Pons (tissue), 1 donor: ENCODE results near the gene GPC6.
A peak's percentile ranks its signal among the peaks of the same experiment; 100 is the strongest.
"Not testable (repeated sequence)": the region's sequence is repeated elsewhere in the genome, so short reads cannot be mapped to it uniquely, and the experiment has no call there.

ENCODE experiments used
- DNase-seq: peaks from one replicate; pipeline ENCODE4 v3.0.0-alpha.2; 2016; ENCODE audit warnings: low spot score

GPC6 gene

DNA sequence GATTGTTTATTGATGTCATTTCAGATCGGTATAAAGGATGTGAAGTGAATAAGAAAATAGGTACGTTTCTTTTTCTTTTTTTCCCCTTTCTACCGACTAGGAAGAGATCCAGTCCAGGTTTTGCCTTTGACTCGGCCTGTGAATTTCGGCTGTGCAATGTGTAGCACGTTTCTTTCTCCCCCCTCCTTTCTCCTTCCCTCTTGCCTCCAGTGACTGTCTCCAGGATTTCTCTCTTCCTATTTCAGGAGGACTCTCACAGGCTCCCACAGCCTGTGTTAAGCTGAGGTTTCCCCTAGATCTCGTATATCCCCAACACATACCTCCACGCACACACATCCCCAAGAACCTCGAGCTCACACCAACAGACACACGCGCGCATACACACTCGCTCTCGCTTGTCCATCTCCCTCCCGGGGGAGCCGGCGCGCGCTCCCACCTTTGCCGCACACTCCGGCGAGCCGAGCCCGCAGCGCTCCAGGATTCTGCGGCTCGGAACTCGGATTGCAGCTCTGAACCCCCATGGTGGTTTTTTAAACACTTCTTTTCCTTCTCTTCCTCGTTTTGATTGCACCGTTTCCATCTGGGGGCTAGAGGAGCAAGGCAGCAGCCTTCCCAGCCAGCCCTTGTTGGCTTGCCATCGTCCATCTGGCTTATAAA, at the start of gene GPC6:
TSS of gene GPC6 (plus strand) at position 185 of the 657 bp plus-strand sequence.
- peak; percentile 52 for DNase-seq

DNA sequence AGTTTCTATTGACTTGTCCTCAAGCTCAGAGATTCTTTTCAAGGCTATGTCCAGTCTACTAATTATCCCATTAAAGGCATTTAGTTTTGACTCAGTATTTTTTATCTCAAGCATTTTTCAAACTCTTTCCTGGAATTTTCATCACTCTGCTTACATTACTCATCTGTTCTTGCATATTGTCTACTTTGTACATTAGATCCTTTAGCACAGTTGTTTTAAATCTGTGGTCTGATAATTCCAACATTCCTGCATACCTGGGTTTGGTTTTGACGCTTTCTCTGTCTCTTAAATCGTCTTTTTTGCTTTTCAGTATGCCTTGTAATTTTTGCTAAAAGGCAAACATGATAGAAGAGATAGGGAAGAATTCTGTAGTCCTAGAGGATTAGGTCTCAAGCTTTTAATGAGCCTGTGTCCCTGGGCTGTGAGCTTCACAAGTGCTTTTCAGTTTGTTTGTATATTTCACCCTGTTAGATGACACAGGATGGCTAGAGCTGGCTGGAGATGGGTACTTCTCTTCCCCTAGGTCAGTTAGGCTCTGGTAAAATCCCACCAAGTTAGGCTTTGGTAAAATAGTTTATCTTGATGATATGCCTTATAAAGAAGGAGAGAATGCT, 46.1 kb upstream of the GPC6 start:
- DNase-seq, result no peak

DNA sequence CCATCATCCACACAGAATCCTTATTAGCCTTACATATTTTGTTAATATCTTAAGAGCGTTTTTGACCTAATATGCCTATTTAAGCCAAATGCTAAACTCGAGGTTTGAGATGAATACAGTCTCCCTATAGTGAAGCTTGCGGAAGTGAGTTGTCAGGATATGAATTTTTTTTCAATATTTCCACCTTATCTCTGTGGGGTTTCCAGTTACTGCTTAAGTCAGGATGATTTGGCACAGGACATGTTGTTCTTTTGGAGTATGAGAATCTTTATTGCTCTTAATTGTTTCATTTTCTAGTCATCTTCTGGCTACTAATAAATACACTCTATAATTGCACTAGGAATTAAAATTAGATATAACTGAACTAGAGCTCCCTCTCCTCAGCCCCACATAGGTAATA, 44.2 kb upstream of the GPC6 start:
- no peak for DNase-seq

DNA sequence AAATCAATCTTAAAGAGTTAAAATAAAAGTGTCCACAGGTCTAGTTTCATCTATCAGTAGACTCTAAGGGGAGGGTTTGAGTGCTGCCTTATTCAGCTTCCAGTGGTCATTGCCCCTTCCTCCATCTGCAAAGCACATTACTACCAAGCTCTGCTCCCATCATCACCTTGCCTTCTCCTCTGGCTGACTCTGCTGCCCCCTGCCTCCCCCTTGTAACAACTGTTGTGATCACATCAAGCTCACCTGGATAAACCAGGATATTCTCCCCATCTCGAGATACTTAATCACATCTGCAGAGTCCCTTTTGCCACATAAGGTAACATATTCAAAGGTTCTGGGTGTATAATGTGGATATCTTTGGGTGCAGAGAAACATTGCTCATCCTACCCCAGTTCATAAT, 43.3 kb upstream of the GPC6 start:
- no peak for DNase-seq

DNA sequence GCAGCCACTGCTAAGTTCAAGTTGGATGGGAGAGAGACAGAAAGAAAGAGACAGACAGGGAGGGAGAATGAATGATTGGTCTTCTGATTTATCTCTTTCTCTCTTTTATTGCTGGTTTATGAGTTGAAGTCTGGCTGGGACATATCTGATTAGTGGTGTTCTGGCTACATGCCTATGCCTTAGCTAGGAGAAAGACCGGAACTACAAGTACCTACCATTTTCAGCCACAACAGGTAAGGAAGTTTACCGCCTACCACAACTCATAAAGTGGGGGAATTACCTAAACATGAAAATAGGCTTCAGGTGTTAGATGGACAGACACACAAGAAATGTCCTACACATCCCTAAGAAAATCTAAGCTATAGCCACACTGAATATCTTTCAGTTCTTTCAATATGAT, 36.6 kb upstream of the GPC6 start:
- DNase-seq, result no peak

DNA sequence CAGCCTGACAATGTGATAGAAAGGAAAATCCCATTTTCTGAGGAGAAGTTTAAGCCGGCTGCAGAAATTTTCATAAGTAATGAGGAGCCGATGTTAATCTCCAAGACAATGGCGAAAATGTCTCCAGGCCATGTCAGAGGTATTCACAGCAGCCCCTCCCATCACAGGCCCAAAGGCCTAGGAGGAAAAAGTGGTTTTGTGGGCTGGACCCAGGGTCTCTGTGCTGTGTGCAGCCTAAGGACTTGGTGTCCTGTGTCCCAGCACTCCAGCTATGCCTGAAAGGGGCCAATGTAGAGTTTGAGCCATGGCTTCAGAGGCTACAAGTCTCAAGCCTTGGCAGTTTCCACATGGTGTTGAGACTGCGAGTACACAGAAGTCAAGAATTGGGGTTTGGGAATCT, 32.9 kb upstream of the GPC6 start:
- DNase-seq, result no peak

DNA sequence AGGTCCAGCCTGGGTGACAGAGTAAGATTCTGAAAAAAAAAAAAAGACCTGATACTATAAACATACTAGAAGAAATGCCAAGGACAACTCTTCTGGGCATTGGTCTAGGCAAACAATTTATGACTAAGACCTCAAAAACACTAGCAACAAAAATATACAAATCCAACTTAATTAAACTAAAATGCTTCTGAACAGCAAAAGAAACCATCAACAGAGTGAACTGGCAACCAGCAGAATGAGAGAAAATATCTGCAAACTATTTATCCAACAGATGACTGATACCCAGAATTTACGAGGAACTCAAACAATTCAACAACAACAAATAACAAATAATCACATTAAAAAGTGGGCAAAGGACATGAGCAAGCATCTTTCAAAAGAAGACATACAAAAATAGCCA, 26.8 kb upstream of the GPC6 start:
- DNase-seq, result no peak

DNA sequence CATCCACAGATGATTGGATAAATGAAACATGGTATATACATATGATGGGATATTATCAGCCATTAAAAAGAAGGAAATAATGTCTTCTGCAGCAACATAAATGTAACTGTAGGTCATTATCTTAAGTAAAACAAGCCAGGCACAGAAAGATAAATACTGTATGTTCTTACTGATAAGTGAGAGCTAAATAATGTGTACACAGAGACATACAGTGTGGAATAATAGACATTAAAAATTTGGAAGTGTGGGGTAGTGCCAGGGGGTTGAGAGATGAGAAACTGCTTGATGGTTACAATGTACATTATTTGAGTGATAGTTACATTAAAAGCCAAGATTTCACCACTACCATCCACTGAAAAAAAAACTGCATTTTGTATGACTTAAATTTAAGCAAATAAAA, 26.0 kb upstream of the GPC6 start:
- no peak for DNase-seq

DNA sequence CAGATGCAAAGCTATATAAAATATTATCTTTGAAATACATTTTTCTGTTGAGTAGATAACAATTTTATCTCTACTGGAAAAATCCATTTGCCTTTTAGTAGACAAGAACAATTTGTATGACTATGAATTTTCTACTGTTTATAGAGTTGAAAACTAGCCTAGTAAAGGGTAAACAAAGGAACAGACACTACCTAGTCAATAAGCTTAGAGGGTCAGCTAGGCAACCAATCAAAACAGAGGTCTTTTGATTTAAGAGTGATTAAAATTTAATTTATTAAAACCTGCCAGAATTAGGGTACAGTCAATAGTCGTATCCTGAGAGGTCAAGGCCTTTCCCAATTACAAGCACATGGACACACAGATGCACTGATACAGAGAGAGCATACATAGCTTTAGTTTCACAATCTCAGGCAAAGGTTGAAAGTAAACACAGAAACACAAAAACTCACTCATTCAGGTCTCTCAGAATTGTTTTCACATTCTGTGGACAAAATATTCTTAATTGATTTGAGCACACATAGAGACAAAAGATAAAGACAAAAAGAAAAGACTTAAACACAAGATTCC, 24.5 kb upstream of the GPC6 start:
- DNase-seq, result no peak

DNA sequence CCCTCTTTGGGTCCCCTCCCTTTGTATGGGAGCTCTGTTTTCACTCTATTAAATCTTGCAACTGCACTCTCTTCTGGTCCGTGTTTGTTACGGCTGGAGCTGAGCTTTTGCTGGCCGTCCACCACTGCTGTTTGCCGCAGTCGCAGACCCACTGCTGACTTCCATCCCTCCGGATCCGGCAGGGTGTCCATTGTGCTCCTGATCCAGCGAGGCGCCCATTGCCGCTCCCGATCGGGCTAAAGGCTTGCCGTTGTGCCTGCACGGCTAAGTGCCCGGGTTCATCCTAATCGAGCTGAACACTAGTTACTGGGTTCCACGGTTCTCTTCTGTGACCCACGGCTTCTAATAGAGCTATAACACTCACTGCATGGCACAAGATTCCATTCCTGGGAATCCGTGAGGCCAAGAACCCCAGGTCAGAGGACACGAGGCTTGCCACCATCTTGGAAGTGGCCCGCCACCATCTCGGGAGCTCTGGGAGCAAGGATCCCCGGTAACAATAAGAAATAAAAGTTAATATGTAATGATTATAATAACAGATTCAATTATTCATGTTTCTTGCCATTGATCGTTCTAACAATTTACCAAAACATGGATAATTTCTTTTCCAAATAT, 19.7 kb upstream of the GPC6 start:
- DNase-seq, result not testable (repeated sequence)

DNA sequence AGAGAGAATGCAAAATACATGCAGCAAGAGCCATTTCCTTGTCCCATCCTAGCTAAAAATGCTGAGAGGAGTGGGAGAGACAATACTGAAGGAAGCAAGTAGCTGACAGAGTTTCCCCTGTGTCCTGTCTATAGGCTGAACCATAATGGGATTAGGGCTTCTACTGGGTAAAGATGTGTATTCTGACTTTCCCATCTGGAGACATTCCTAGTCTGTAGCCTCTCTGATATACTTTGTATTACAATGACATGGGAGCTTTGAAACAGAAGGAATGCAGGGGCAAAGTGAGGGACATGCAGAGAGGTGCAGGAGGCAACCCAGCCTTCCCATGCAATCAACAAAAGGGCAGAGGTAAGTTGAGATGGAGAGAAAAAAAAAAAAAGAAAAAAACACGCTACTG, 10.5 kb upstream of the GPC6 start:
- DNase-seq, result no peak

DNA sequence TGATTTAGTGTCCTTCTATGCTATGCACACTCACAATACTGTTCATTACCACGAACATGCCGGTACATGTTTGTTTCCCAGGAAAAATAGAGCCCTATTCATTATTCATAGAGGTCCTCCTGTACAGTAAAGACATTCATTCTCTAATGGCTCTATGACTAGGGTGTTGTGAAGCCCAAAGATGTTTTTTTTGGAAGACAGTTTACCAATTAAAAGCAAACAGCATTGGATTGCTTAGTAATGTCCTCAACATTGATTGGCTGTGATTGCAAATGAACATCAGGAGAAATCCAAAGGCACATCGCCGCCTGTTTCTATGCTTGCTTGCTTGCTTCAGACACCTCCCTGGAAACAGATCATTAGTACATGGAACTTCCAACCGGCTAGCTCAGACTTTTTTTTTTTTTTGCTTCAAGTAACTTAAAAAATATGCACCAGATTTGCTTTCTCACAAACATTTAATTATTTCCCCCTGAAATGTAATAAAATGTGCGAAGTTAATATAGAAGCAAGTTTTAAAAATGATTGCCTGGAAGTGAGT, 8.8 kb upstream of the GPC6 start:
- no peak for DNase-seq

DNA sequence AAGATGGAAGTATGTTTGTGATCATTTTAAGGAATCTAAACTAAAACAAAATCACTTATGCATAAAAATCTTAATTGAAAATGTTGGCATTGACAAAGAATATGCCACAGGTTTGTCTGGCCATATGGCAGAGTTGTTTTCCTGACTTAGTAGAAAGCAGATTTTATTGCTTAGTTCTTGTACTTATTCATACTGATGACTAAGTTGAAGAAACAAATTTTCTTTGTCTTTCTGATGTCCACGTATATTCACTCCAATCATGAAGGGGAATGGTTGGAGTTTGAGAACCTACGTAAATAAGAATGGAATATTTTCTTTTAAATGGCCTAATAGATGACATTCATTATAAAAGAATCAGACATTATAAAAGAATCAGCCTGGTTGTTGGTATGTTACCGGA, 8.0 kb upstream of the GPC6 start:
- DNase-seq, result no peak

DNA sequence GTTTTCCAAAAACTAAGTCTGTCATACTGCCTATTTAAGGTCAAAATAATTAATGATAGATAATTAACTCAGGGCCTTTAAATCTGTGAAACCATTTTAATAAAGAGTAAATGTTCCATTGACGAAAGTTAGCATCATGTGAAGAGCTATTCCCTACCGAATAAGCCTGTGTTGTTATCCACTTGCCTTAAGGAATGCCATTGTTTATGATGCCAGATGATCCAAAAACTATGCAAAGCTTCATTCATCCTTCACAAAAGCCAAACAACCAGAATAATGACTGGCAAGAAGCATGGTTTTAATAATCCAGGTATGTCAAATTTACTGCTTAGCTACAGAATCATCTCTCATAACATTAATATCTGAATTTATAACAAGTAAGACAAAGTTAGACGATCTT, 6.5 kb upstream of the GPC6 start:
- no peak for DNase-seq

DNA sequence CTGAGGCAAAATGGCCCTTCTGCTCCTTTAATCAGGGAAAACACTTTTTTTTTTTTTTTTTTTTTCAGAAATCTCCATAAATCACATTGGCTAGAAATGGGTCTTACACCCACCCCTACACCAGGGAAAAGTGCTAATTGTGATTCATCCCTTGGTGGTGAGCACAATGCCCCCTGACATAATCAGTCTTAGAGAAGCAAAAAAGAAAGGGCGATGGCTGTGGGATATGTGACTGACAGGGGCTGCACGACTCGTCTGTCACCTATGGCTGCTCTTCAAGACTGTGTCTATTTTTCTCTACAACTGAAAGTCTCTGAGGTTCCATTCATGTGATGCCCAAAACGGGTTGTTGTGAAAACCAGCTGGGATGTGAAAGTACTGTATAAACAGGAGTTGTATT, 3.6 kb upstream of the GPC6 start:
- DNase-seq, result no peak

DNA sequence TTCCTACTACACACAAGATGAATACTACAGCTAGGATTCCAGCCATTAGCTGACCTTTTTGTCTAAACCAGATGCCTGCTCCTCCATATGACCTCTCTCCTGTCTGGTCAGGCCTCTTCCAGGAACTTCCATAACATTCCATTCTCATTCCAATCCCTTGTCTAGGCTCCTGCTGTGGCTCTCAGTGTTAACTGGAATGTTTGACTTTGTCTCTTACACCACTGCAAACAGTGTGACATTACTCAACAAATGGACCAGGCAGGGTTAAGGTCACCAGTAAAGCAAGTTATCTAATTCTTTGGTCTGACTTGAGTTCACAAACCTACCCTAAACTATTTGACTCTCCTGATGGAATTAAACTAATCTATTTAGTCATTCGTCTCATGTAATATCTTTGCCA, 2.1 kb upstream of the GPC6 start:
- no peak for DNase-seq

DNA sequence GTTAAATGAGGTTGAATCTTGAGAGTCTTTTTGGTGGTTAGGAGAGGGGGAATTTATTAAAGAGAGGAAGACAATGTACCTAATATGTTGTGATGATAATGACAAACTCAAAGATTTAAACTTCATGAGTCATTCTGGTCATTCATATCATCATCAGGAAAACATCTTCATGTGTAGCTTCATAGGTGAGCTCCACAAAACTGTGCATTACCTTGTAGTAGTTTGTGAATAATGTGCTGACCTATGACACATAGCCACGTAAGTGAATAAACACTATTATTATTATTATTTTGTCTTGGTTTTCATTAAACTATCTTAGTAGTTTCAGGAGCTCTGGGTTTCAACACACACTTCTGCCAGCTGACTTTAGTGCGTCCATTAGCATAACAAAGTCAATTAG, 997 bp upstream of the GPC6 start:
- no peak for DNase-seq

DNA sequence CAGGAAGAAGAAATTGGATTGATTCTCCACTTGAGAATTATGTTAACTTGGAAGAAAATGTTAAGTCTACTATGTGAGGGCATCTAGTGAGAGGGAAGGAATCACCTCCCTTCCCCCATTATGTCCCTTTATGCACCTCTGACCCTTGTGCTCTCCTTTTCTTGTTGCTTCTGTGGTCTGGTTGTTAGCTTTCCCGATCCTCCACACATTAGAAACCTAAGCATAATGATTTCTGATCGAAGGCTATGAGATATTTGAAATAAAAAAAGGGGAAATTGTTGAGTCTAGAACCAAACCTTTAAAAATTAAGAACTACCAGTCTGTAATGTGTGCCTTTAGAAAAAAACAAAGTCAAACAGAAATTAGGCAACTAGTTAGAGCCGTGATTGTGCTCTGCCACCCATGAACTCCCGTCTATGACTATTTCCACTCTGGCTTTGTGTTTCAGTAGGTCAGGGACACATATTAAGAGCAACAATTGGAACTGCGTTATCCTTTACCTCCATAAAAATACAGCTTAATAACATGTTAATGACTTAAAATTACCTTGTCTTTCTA, 463 bp upstream of the GPC6 start:
- no peak for DNase-seq

DNA sequence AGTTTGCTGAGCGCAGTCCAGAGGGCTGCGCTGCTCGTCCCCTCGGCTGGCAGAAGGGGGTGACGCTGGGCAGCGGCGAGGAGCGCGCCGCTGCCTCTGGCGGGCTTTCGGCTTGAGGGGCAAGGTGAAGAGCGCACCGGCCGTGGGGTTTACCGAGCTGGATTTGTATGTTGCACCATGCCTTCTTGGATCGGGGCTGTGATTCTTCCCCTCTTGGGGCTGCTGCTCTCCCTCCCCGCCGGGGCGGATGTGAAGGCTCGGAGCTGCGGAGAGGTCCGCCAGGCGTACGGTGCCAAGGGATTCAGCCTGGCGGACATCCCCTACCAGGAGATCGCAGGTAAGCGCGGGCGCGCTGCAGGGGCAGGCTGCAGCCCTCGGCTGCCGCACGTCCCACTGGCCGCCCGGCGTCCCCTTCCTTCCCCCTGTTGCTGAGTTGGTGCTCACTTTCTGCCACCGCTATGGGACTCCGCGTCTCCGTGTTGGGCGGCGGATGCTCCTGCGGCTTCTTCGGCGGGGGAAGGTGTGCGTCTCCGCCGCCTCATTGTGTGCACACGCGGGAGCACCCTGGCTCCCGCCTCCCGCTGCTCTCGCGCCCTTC, 772 bp downstream of the GPC6 start:
- DNase-seq, result no peak

DNA sequence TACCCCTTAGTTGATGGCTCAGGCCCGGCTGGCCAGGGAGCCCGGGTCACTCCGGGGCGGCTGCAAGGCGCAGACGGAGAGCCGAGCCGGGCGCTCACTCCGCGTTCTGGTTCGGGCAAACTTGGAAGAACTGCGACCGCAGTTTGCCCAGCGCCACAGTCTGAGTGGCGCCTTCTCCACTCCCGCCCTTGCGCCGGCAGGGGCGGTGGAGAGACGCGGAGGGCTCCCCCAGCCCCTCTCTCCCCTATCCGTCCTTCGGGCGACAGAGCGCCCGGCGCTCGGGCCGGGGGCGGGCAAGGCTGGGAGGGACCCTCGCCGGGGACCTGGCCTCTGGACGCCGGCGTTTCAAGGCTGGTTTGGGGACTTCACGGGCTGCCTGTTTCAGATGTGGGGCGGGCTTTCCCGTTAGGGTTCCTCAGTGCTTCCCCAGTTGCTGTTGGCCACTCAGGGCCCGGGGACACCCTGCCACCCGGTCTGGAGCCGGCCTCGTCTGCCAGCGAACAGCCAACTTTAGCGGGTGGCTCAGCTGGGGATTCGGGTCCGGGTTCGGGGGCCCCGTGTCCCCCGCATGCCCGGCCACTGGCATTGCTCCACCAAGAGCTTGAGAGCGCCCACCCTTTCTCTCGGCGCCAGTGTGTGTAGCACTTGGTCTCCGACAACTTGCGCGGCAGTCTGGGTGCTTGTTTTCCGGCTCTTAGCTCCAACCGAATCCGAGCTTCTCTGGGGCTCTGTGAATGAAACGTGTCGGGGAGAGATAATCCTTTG, 1.5 kb downstream of the GPC6 start:
- peak; percentile 35 for DNase-seq

DNA sequence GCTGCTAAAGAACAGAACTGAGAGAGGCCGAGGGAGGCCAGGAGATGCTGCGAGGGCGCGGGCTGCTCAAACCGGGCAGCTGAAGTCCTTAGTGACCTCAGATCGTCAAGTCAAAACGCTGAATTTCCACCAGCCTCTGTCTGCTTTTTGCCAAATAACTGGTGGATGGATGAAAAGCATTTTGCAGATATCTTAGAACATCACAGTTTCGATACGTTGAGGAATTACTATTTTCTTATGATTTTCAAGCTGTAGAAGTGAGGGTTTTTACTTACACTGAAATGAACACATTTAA, 2.0 kb downstream of the GPC6 start:
- no peak for DNase-seq

DNA sequence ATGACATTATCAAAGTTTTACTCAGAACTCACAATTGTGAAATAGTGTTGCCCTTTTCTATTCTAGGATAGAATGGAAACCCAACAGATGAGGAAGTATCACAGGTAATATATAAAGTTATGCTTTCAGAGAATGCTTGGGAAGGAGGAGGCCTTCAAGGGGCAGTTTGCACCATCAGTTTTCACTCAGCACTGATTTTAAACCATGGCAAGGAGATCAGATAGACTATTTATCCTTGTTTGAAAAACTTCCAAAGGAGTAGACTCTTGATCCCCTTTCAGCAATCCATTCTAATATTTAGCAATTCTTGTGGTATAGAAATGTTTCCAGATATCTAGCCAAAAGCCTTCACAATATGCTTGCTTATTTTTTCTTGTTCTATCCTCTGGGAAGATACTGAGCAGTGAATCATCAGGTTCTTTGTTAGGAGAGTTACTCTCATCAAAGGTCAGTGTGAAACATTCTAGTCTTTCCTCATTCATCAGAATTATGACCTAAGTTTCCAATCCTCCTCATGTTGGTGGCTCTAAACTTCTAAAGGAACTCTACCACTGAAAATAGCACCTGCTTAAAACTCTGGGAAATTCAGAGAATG, 3.8 kb downstream of the GPC6 start:
- DNase-seq, result no peak
